ENCODE data around the gene PRLR.
"Not testable (repeated sequence)": the region's sequence is repeated elsewhere in the genome, so short reads cannot be mapped to it uniquely, and the experiment has no call there.

Gene PRLR

DNA sequence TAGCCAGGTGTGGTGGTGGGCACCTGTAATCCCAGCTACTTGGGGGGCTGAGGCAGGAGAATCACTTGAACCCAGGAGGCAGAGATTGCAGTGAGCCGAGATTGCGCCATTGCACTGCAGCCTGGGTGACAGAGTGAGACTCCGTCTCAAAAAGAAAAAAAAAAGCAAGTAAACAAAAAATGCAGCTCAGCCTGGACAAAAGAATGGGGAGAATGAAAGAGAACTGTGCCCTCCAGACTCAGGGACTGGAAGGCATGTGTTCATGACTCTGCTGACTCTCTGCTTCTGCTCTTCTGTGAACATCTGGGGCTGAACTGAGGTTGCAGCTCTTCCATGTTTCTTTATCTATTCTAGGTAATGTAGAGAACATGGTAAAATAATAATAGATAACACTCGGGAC, 194.4 kb downstream of the PRLR start:
- DNase-seq (ENCODE audit: low spot score) = not testable (repeated sequence)

DNA sequence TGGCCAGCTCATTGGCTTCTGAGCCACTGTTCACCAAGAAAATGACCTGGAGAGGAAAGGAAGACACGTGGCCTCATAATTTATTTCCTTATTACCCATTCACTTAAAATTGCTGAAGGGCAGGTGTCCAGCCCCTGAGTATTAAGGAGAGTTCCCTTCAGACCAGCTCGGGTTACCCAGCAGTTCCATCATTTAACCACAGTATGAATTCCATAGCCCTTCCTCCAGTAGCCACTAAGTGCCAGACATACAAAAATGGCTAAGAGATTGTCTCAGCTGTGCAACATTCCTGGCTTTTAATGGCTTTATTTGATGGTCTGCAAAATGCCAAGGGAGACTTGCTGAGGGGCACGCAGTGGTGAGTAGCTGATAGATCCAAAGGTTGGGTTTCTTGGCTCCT, 195.0 kb downstream of the PRLR start:
- no peak for DNase-seq (ENCODE audit: low spot score)

DNA sequence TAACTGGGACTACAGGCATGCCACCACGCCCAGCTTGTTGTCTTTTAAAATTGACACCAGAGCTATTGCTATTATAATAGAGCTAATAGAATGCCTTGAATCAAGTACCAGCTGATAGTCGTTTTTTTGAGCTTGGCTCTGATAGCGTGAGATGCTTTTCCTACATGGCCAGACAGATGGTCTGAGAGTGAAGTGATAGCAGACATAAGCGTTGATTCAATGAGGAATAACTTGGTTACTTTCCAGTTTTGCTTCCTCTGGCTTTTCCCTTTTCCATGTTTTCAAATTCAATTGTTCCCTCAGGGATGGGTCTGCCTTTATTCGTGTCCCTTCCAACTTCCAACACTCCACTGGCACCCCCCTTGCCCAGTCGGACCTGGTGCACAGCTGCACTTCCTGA, 197.9 kb downstream of the PRLR start:
- DNase-seq (ENCODE audit: low spot score) = no peak

DNA sequence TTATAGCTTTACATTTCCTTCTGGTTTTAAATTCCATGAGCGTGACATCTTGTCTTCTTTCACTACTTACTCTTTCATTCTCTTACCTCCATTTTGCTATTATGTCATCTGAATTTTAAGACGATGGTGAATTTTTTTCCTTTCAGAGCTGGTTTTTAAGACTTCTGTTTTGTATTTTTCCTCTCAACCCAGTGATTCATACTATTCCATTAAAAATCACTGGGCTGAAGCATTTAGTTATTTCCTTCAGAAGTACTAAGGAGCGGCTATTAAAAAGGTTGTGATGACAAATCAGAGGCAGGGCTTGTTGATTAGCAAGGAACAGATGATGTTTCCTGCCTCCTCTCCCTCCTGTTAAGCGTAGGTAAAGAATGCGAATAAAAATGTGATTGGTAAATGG, 199.0 kb downstream of the PRLR start:
- DNase-seq (ENCODE audit: low spot score) = no peak

DNA sequence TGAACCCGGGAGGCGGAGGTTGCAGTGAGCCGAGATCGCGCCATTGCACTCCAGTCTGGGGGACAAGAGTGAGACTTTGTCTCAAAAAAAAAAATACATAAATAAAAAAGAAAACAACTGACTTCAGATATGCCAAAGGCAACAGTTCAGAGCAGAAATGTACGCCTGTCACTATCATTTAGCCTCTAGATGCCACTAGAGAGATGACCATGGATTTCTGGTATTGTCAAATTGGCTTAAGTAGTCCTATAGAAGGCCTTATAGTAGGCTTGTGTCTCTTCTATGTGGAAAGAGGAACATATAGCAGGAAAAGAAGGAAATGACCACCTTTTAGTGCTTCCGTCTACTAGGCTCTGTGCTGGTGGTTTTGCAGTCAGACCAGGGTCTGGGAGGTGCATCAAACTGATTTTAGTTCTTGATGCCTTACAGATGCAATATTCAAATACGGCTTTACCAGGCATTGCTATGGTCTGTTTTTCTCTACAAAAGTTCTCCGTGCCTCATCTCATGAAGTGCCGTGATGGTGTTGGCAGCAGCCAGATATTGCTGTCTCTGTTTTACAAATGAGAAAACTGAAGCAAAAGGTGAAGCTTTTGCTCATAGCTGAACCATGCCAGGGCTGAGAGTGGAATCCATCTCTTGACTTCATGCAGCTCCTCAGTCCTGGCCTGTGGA, 199.7 kb downstream of the PRLR start:
- no peak for DNase-seq (ENCODE audit: low spot score)

DNA sequence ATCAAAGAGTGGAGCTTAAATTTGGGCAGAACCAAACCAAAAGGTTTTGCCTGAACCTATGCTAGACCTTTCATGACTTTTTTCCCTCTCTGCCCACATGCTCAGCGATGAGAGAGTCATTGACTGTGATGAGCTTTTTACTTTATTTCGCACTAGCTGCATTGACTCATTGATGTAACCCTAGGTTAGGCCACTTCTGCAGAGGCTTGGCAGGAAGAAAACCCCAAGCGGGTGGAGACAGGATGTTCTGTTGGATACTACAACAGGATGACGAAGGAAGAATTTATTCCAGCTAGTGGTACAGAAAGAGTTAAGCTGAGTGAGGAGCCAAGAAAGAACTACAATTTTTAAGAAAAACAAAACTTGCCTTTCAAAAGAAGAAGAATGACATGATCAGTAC, 201.0 kb downstream of the PRLR start:
- DNase-seq (ENCODE audit: low spot score) = no peak

DNA sequence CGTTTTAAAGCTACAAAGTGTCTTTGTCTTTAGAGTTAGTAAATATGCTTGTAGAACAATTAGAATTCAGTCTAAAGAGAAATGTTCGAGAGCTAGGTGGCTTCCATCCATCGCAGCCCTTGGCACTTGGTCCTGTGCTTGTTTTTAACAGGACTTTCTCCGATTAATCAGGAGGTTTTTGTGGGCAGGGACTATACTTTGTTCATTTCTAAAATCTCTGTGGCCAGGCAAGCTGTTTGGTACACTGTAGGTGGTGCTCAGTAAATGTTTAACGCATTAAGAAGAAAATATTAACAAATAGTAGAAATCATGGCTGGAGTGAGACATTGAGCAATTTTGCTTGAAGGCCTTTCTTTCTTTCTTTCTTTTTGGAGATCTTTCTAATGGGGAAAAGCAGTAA, 203.3 kb downstream of the PRLR start:
- DNase-seq (ENCODE audit: low spot score) = no peak

DNA sequence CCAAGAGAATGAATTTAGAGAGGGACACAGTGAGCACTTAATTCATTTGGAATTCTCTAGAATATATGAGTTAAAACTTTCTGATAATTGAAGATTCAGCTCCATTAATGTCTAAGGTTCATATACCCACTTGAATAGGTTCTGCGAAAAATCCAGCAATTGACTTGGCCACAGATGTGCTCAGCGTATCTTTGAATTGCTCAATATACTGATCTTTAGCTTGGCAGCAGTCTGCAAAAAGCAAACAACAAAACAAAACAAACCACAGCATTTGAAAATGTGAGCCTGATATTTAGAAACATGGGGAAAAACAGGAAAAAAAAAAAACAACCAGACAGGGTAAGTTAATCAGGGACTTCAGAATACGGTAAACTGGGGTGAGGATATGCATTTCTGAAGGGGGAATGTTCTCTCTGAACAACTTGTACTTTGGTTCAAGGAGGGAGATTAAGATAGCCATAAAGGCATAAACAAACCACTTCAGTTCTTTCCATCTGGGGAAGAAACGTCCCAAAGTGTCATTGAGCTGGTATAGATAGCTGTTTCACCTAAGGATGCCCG, 203.9 kb downstream of the PRLR start:
- no peak for DNase-seq (ENCODE audit: low spot score)

DNA sequence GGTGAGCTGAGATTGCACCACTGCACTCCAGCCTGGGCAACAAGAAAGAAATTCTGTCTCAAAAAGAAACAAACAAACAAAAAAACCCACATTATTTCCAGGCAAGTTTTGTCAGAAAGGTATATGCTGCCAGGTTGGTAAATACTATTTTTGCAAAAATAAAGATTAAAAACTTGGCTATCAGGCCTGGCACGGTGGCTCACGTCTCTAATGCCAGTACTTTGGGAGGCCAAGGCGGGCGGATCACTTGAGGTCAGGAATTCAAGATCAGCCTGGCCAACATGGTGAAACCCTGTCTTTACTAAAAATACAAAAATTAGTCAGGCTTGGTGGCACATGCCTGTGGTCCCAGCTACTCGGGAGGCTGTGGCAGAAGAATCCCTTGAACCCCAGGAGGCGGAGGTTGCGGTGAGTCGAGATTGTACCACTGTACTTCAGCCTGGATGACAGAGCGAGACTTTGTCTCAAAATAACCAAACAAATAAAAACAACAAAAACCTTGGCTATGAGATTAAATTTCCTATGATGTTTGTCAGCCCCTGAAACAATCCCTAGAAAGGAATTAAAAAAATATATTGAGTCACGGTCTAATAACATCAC, 205.3 kb downstream of the PRLR start:
- no peak for DNase-seq (ENCODE audit: low spot score)

DNA sequence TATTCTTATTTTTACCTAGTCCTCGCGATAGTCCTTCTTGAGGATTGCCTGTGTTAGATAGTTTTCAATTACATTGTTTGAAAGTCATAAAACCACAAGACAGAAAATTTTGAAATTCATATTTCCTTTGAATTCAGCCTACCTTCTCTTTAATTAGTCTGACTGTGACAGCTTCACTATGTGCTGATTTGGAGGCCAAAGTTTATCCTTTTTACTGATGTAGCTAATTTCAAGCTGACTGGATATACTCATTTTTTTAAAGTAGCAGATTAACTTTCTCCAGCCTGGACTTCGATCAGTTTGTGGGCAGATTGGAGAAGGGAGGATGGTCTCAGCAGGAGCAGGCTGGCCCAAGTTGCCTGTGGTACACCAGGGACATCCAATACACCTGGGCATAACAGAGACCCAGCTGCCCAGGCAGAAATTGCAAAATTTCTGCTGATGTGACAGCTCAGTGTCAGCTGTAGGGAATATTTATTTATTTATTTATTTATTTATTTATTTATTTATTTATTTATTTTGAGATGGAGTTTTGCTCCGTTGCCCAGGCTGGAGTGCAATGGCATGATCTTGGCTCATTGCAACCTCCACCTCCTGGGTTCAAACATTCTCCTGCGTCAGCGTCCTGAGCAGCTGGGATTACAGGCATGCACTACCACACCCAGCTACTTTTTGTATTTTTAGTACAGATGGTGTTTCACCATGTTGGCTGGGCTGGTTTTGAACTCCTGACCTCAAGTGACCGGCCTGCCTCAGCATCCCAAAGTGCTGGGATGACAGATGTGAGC, 206.7 kb downstream of the PRLR start:
- no peak for DNase-seq (ENCODE audit: low spot score)

DNA sequence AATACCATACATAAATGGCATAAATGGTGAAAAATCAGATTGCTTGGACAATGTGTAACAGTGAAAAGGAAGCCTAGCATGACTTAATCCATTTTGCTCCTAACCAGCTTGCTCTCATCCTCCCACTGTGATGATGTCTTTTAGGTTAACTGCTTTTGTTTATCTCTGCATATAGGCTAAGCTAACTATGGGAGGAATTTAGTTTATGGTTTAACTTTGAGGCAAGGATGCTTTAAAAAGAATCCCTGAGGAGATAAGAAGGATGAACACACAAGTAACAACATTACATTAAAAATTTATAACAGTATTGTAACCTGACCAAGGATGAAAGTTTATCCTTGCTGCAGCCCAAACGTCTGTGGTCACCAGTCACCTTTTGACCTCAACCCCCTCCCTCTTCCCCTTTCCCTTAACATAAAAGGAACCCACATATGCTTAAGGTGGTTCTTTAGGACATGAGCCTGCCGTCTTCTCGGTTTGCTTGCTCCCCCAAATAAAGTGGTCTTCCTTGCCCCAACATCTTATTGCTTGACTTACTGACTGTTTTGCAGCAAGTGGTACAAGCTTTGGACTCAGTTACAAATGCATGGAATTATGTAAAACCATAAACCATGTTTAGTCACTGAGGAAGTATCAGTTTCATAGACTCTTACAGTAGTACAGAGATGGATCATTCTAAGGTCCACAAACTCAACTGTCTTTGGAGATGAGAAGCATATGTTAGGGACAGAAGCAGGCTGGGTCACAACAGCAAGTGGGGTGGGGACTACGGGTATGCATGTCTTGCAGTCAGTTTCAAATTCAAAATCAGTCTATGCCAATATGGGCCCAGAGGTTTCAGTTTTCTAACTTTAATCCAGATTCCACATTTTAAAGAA, 213.9 kb downstream of the PRLR start:
- no peak for DNase-seq (ENCODE audit: low spot score)

DNA sequence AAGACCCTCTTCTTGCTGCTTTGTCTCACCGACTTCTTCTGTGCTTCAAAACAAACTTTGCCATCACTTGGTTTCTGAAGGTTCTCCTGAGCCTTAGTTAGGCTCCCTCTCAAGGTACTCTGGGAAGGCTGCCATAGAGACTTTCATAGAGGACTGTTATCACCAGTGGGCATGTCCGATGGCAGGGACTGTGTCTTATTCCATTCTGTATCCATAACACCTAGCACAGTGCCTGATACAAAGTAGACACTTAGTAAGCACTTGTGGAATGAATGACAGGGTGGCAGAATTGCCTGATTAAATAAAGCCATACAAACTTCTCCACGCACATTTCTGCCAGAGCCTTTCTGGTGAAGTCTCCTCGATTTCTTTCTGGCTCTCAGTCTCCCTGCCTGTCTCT, 215.2 kb downstream of the PRLR start:
- DNase-seq (ENCODE audit: low spot score) = no peak

DNA sequence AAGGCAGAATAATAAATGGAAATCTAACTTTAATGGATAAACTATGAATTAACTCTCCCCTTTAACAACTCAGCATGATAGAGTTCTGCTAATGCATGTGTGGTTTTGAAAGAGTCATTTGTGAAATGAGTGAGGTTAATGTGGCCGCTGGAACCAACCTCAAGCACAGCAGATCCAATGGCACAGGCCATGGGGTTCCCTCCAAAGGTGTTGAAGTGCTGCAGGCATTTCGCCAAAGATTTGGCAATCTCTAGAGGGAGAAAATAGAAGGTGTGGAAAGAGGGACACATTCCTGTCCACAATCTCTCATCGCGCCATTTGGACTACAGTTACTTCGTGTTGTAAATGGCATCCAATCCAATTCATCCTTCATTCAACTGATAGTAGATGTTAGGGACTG, 217.5 kb downstream of the PRLR start:
- DNase-seq (ENCODE audit: low spot score) = no peak

DNA sequence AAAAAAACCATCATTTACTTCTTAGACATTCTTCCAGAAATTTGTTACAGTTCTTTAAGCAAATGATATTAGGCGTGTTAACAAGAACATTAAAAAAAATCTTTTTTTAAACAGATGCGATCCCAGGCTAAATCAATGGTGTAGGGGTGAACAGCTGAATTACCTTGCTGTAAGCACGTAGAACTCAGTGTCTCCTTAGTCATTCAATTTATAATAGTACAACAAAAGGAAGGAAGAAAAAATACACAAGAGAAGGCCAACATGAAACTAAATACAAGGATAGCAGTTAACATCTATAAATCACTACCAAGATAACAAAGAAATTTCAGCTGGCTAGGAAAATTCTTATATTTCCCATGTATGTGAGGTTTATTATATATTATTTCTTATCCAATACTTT, 217.9 kb downstream of the PRLR start:
- DNase-seq (ENCODE audit: low spot score) = no peak

DNA sequence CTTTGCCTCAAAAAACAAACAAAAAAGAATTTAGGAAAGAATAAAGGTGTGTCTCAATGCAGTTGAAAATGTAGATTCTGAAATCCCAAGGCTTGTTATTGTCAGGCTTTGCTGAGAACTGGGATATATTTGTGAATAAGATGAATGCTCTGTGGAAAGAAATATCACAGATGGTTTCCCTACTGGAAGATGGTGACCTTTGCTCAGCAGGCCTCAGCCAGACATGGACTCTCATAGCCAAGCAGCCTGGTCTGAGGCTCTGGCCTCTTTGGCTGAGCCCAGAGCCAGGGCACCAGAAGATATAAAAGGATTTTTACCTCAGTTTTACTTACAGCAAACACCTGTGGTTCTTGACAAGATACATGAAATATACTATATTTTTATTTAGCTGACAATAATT, 219.6 kb downstream of the PRLR start:
- DNase-seq (ENCODE audit: low spot score) = no peak

DNA sequence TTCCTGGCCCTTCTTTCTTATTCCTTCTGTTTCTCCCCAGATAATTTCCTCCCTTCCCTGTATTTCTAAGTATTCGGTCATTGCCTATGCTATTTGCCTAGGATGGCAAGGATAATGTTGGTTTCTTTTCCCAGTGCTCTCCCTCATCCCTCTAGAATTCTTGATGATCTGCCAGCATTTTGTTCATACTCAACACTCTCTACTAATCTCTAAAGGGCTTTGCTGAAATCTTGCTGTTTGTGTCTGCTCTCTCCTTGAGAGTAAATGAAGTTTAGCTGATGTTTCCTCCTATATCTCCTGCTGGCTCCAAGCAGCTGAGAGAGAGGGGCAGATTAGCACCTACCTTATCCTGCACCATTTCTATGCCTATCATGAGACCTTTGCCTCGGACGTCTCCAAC, 220.6 kb downstream of the PRLR start:
- DNase-seq (ENCODE audit: low spot score) = no peak

DNA sequence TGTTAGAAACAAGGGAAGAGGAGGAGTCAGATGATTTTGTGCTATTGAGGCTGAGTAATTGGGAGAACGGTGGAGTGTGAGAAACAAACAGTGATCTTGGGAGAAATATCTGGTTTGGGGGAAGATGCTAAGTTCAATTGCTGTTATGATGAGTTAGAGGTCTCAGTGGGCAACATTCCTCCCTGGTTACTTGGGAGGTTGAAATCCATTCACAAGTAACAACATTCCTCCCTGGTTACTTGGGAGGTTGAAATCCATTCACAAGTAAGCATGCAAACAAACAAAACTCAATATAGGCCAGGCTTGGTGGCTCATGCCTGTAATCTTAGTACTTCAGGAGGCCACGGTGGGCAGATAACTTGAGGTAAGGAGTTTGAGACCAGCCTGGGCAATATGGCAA, 221.3 kb downstream of the PRLR start:
- DNase-seq (ENCODE audit: low spot score) = no peak

DNA sequence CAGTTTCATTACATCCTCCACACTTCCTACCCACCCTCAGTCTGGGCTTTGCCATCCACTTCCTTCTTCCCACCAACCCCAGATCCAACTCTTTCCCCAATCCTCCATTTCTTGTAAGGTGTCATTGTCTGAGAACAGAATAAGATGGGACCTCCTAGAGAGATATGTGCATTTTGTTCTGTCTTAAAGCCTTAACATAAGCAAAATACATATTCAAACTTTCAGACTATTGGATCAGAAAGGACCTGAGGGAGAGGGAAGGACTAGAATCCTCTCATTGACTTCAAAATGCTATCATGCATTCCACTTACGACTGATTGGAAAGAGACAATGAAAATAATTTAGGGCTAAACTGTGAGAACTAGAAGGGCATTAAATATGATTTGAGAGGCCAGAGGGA, 225.5 kb downstream of the PRLR start:
- no peak for DNase-seq (ENCODE audit: low spot score)

DNA sequence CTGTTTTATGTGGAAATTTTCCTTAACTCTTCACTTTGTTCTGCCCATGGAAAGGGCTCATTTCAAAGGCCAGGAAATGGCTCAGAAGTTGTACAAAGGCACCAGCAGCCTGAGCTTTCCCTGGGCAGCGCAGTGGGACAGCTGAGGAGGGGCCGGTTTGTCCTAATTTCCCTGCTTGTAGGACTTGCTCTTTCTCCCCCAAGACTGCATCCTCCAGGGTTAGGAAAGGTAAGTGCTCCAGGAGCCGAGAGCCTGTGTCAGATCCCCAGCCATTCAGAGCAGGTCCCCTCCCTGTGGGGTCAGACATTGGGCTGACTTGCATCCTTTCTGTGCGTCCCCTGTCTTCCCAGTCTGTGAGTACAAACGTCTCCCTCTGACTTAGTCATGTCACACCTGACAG, 226.1 kb downstream of the PRLR start:
- no peak for DNase-seq (ENCODE audit: low spot score)

DNA sequence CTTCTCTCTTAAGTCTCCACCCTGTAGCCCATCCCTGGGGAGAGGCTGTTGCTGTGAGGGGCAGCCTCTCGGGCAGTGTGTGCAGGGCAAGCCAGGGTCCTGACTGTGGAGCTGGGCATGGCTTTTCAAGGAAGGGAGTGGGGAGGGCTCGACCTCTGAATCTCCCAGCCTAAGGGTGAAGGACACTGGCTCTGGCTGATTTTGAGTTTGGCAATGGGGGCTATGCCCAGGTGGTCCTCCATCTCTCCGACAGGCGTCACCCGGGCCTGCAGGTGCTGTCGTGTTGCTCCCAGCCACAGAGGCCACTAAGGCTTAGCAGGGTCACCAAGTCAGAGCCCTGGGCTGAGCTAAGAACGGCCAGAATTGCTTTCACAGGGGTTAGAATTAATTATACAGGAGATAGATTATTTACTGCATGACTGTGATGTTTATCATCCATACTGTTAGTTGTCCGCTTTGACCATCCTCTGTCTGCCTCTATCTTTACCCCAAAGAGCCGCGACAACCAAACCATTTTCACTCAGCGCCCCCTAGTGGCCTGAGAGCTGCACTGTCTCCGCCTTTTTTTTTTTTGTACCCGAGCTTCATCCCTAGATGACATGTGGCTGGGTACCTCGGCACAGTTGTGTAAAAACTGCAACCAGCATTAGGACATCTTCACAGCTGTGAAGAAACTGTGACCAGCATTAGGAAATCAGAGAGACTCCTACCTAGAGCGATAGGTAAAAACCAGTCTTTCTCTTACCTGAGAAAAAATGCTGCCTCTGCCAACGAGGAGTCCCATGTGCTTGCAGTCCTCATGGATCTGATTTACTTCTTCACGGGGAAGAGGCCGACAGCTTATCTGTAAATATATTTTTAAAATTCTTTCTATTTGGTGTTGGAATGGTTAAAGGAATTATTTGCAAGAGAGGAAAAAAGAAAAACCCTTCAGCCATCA, 227.0 kb downstream of the PRLR start:
- peak; percentile 44 for DNase-seq (ENCODE audit: low spot score)

DNA sequence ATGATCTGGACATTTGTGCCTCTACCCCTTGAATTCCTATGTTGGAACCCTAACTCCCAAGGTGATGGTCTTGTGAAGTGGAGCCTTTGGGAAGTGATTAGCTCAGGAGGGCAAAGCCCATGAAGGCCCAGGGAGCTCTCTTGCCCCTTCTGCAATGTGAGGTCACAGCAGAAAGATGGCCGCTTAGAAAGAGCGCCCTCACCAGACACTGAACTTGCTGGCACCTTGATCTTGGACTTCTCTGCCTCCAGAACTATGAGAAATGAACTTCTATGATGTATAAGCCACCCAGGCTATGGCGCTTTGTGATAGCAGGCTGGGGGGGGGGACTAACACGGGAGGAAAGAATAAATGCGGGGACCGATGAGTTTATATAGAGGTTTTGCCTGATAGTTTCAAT, 227.8 kb downstream of the PRLR start:
- DNase-seq (ENCODE audit: low spot score) = no peak
